HepG2 (cell line): ENCODE results near the gene SUSD3. TPM values are rescaled to one million over a fixed set of nuclear protein-coding genes. Genes with fewer than 3 reads are reported as not detected.

Experiments used
- AKAP8 ChIP-seq: sonication (generic); formaldehyde crosslinking; IDR thresholded peaks from 2 replicates; pipeline ENCODE4 v1.5.1; 2020; ENCODE audit warnings: mild to moderate bottlenecking, missing genetic modification reagents
- BRCA1 ChIP-seq: sonication (generic); formaldehyde crosslinking; IDR thresholded peaks from 2 replicates; pipeline ENCODE4 v1.4.0; 2020; ENCODE audit warnings: missing genetic modification reagents
- GABPA ChIP-seq, 2 experiments: IDR thresholded peaks; 2 replicates each; pipeline ENCODE4 v1.6.1; 2011 to 2016; ENCODE audit warnings: low read depth in 2 of 2, low read length in 1 of 2, missing biosample characterization in 1 of 2, missing genetic modification characterization in 1 of 2
- HCFC1 ChIP-seq: fragments of 150-350 bp; IDR thresholded peaks from 2 replicates; pipeline ENCODE4 v1.6.1; 2014; ENCODE audit warnings: low read depth, low read length
- HDAC1 ChIP-seq: sonication (generic); formaldehyde crosslinking; IDR thresholded peaks from 2 replicates; pipeline ENCODE4 v1.5.1; 2020; ENCODE audit warnings: mild to moderate bottlenecking, missing genetic modification reagents
- IRX3 ChIP-seq: sonication (generic); formaldehyde crosslinking; IDR thresholded peaks from 2 replicates; pipeline ENCODE4 v1.8.1; 2023; ENCODE audit warnings: mild to moderate bottlenecking, low read depth, missing genetic modification reagents, borderline replicate concordance
- NFIC ChIP-seq: IDR thresholded peaks from 2 replicates; pipeline ENCODE4 v1.6.1; 2012; ENCODE audit warnings: mild to moderate bottlenecking, low read length, inconsistent platforms
- ZBTB20 ChIP-seq: sonication (generic); formaldehyde crosslinking; IDR thresholded peaks from 2 replicates; pipeline ENCODE4 v1.8.1; 2023; ENCODE audit warnings: missing genetic modification reagents, low read depth, mild to moderate bottlenecking, borderline replicate concordance
- ZBTB3 ChIP-seq: sonication (generic); formaldehyde crosslinking; IDR thresholded peaks from 2 replicates; pipeline ENCODE4 v1.4.0; 2020; ENCODE audit warnings: low read depth, mild to moderate bottlenecking, moderate library complexity, missing genetic modification reagents, borderline replicate concordance
- ZBTB38 ChIP-seq: sonication (generic); formaldehyde crosslinking; IDR thresholded peaks from 2 replicates; pipeline ENCODE4 v1.5.1; 2020; ENCODE audit warnings: mild to moderate bottlenecking, missing genetic modification reagents
- ZFYVE20 ChIP-seq: sonication (generic); formaldehyde crosslinking; IDR thresholded peaks from 2 replicates; pipeline ENCODE4 v1.8.0; 2023; ENCODE audit warnings: low read depth, mild to moderate bottlenecking, moderate library complexity, missing genetic modification reagents, borderline replicate concordance
- ZNF180 ChIP-seq: sonication (generic); formaldehyde crosslinking; IDR thresholded peaks from 2 replicates; pipeline ENCODE4 v1.4.0; 2020; ENCODE audit warnings: low read depth, missing genetic modification reagents, borderline replicate concordance
- ZNF383 ChIP-seq: sonication (generic); formaldehyde crosslinking; IDR thresholded peaks from 2 replicates; pipeline ENCODE4 v1.4.0; 2020; ENCODE audit warnings: missing genetic modification reagents, mild to moderate bottlenecking, borderline replicate concordance
- ZNF709 ChIP-seq: sonication (generic); formaldehyde crosslinking; IDR thresholded peaks from 2 replicates; pipeline ENCODE4 v1.5.0; 2020; ENCODE audit warnings: mild to moderate bottlenecking, missing genetic modification reagents
- ZNF781 ChIP-seq: sonication (generic); formaldehyde crosslinking; IDR thresholded peaks from 2 replicates; pipeline ENCODE4 v1.5.1; 2020; ENCODE audit warnings: borderline replicate concordance, mild to moderate bottlenecking, missing genetic modification reagents; ENCODE audit errors: not compliant biosample characterization
- polyA plus RNA-seq, 8 experiments: library from polyadenylated mRNA; depleted of rRNA in 3 of 8; stranded (reverse) in 7 of 8; unstranded in 1 of 8; fragments of >200 nt; fragmentation: Illumina TruSeq in 4 of 8; extraction: Trizol in 4 of 8; gene quantifications; 2 replicates each; pipeline versions ENCODE4 v1.2.1 to v1.2.3, GENCODE V29; 2011 to 2016; ENCODE audit warnings: low read depth in 4 of 8, missing spikeins in 1 of 8, mixed read lengths in 1 of 8; ENCODE audit not compliant: insufficient read depth in 1 of 8
- total RNA-seq, 5 experiments: library from RNA; depleted of rRNA; stranded (reverse); fragments of >200 nt; fragmentation: Illumina TruSeq; extraction: Trizol; gene quantifications; 2 replicates each; pipeline ENCODE4 v1.2.3, GENCODE V29; 2016; ENCODE audit warnings: low read depth in 1 of 5
- TF ChIP-seq, protein P1 (sequence below): sonication (generic); formaldehyde crosslinking; IDR thresholded peaks from 2 replicates; pipeline ENCODE4 v1.5.1; 2020; ENCODE audit warnings: mild to moderate bottlenecking, missing genetic modification reagents, borderline replicate concordance
- TF ChIP-seq, protein P2 (sequence below): sonication (generic); formaldehyde crosslinking; IDR thresholded peaks from 2 replicates; pipeline ENCODE4 v1.4.0; 2020; ENCODE audit warnings: mild to moderate bottlenecking, missing genetic modification reagents
- TF ChIP-seq, protein P3 (sequence below): sonication (generic); formaldehyde crosslinking; IDR thresholded peaks from one replicate; pipeline ENCODE4 v1.5.1; 2020; ENCODE audit warnings: mild to moderate bottlenecking, missing genetic modification reagents; ENCODE audit errors: not compliant biosample characterization

SUSD3 gene
- total and polyA plus RNA-seq, 2 of the 13 experiments (the other 11 are each of a cell fraction or from before 2014, with no cell fraction given), result 7.0 to 9.1 TPM

DNA sequence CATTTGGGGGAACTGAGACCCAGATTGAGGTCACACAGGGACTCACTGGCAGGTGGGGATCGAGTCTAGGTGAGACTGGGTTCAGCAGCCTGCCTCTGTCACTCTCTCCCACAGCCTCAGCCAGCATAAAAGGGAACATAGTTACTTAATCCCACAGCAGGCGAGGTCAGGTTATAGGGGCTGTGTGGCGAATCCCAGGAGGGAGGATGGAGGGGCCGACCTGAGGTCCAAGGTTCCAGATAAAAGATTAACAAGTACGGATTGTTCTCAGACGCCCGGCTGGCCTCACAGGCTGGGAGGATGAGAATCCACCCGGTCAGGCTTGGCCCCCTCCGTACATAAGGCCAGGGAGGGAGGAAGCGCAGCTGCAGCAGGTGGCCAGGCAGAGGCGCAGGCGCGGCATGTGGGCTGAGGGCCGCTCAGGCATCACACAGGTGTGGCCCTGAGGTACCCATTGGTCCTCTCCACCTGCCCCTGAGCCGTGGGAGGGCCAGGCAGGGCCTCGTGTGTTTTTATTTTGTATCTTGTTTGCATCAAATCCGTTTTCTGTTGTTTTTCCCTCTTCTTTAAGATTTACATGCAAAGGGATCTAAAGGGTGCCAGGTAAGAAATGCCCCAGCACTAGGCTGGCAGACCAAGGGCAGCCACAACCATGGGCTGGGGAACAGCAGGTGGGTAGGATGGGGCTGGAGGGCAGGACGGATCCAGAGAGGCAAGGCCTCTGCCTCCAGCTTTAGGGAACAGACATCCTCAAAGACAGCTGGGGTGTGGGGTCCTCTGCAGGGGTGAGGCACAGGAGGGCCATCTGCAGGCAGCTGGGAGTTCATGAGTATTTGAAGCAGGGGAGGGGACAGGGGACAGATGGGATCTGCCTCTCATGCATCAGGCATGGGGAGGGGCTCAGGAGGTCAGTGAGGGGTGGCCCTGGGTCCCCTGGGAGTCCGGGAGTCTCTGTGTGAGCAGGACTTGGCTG lies 3.6 kb downstream of the SUSD3 start (continued):
- no peak for TF ChIP-seq IRX3 (CRISPR knock-in tag)
- no peak for TF ChIP-seq GABPA (IDR thresholded peaks at IDR 0.05; ENCODE audit: low read depth, low read length)
- TF ChIP-seq GABPA (CRISPR knock-in tag; IDR thresholded peaks at IDR 0.05; ENCODE audit: low read depth), result no peak
- TF ChIP-seq, protein P1, sequence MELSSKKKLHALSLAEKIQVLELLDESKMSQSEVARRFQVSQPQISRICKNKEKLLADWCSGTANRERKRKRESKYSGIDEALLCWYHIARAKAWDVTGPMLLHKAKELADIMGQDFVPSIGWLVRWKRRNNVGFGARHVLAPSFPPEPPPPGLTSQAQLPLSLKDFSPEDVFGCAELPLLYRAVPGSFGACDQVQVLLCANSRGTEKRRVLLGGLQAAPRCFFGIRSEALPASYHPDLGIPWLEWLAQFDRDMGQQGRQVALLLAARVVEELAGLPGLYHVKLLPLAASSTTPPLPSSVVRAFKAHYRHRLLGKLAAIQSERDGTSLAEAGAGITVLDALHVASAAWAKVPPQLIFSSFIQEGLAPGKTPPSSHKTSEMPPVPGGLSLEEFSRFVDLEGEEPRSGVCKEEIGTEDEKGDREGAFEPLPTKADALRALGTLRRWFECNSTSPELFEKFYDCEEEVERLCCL, result no peak
- no peak for TF ChIP-seq ZNF180 (CRISPR knock-in tag)
- no peak for TF ChIP-seq ZBTB3 (CRISPR knock-in tag)
- no peak for TF ChIP-seq ZBTB38 (CRISPR knock-in tag)
- TF ChIP-seq ZNF383 (CRISPR knock-in tag), result no peak
- no peak for TF ChIP-seq ZNF709 (CRISPR knock-in tag)
- peak; percentile 22; the same call in 1 of the 2 replicates for TF ChIP-seq ZBTB20 (CRISPR knock-in tag)
- TF ChIP-seq NFIC, result no peak
- no peak for TF ChIP-seq HCFC1
- no peak for TF ChIP-seq ZNF781 (CRISPR knock-in tag)
- no peak for TF ChIP-seq AKAP8 (CRISPR knock-in tag)
- TF ChIP-seq, protein P2, sequence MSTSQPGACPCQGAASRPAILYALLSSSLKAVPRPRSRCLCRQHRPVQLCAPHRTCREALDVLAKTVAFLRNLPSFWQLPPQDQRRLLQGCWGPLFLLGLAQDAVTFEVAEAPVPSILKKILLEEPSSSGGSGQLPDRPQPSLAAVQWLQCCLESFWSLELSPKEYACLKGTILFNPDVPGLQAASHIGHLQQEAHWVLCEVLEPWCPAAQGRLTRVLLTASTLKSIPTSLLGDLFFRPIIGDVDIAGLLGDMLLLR (CRISPR knock-in tag), result no peak
- peak; percentile 25; the same call in 1 of the 2 replicates for TF ChIP-seq HDAC1
- TF ChIP-seq BRCA1, result no peak
- TF ChIP-seq, protein P3, sequence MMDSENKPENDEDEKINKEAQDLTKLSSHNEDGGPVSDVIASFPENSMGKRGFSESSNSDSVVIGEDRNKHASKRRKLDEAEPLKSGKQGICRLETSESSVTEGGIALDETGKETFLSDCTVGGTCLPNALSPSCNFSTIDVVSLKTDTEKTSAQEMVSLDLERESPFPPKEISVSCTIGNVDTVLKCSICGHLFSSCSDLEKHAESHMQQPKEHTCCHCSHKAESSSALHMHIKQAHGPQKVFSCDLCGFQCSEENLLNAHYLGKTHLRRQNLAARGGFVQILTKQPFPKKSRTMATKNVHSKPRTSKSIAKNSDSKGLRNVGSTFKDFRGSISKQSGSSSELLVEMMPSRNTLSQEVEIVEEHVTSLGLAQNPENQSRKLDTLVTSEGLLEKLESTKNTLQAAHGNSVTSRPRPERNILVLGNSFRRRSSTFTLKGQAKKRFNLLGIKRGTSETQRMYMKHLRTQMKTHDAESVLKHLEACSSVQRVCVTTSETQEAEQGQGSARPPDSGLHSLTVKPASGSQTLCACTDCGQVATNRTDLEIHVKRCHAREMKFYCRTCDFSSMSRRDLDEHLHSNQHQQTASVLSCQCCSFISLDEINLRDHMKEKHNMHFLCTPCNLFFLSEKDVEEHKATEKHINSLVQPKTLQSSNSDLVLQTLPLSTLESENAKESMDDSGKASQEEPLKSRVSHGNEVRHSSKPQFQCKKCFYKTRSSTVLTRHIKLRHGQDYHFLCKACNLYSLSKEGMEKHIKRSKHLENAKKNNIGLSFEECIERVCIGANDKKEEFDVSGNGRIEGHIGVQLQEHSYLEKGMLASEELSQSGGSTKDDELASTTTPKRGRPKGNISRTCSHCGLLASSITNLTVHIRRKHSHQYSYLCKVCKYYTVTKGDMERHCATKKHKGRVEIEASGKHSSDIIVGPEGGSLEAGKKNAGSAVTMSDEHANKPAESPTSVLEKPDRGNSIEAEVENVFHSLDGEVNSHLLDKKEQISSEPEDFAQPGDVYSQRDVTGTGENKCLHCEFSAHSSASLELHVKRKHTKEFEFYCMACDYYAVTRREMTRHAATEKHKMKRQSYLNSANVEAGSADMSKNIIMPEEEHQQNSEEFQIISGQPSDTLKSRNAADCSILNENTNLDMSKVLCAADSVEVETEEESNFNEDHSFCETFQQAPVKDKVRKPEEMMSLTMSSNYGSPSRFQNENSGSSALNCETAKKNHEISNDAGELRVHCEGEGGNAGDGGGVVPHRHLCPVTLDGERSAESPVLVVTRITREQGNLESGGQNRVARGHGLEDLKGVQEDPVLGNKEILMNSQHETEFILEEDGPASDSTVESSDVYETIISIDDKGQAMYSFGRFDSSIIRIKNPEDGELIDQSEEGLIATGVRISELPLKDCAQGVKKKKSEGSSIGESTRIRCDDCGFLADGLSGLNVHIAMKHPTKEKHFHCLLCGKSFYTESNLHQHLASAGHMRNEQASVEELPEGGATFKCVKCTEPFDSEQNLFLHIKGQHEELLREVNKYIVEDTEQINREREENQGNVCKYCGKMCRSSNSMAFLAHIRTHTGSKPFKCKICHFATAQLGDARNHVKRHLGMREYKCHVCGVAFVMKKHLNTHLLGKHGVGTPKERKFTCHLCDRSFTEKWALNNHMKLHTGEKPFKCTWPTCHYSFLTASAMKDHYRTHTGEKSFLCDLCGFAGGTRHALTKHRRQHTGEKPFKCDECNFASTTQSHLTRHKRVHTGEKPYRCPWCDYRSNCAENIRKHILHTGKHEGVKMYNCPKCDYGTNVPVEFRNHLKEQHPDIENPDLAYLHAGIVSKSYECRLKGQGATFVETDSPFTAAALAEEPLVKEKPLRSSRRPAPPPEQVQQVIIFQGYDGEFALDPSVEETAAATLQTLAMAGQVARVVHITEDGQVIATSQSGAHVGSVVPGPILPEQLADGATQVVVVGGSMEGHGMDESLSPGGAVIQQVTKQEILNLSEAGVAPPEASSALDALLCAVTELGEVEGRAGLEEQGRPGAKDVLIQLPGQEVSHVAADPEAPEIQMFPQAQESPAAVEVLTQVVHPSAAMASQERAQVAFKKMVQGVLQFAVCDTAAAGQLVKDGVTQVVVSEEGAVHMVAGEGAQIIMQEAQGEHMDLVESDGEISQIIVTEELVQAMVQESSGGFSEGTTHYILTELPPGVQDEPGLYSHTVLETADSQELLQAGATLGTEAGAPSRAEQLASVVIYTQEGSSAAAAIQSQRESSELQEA (CRISPR knock-in tag), result no peak
- TF ChIP-seq ZFYVE20 (CRISPR knock-in tag), result no peak
